NCI-H2171 treated with DMSO at 0.1 percent for 48 hours (cell line): Measurements from ENCODE around the gene SRRD.
A peak's percentile ranks its signal among the peaks of the same experiment; 100 is the strongest.

ENCODE experiments used
- DNase-seq: peaks from one replicate; lab custom pipeline; 2025; lab: John Stamatoyannopoulos, UW

The SRRD gene

DNA sequence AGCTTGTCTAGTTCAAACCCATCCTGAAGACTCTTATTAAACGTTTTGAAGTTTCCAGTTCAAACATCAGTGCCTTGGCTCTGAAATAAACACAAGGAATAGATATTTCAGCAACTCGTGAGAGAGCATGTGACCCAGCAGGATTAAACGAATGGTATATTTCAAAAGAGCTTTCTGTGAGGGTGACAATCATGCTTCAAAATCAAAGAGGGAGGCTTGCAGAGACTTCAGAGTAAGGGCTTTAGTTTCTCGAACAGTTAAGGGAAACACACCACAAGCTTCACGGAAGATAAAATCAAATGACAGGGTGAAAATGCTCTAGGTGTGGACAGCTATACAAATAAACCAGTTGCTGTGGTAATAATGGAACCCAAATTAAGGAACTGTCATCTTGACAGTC is 1.5 kb upstream of the SRRD start:
- no peak for DNase-seq

DNA sequence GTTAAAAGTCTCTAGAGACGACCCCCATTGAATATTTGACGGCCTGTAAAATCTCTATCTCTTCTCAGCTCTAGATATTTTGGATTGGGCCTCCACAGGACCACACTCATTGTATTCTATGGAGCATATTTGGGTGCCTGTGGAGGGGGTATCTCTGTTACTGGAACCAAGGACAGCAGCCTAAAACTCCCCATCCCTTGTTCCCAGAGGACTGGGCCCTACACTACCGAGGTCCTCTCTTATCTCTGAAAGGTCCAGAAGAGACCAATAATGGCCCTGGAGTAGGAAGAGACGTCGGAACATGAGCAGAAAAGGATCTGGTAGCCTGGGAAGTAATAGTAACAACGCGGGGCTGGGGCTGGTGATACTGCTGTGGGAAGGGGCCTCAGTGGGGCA is 636 bp upstream of the SRRD start:
- no peak for DNase-seq

DNA sequence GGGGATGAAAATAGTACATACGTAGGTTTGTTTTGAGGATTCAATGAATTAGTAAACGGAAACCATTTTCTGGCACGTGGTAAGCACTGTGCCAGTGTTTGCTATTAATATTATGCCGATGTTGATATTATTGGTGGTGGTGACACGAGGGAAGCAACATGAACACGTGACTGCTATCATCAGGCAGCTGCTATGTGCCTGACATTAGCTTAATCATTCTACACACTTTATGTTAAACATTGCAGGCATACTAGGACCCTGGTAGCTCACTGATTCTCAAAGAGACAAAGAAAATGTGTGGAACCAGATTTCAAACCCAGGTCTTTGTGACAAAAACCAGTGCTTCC is 656 bp downstream of the SRRD start:
- DNase-seq: no peak

DNA sequence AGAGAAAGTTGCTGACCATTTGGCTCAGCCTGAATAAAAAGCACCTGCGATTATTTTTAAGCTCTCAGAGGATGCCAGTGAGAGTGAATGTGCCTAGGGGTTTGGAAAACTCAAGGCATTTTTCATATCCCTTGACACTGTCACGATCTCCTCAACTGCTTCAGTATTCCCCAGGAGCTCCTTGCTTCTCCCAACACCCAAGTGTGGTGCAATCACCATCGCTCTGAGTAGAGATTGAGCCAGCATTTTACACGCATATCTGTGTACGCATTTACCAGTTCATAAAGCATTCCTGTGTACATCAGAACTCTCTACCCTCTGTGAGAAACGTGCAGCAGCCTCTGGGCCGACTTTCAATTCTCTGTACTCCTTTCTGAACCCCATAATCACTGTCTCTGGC is 1.3 kb downstream of the SRRD start:
- DNase-seq: no peak

DNA sequence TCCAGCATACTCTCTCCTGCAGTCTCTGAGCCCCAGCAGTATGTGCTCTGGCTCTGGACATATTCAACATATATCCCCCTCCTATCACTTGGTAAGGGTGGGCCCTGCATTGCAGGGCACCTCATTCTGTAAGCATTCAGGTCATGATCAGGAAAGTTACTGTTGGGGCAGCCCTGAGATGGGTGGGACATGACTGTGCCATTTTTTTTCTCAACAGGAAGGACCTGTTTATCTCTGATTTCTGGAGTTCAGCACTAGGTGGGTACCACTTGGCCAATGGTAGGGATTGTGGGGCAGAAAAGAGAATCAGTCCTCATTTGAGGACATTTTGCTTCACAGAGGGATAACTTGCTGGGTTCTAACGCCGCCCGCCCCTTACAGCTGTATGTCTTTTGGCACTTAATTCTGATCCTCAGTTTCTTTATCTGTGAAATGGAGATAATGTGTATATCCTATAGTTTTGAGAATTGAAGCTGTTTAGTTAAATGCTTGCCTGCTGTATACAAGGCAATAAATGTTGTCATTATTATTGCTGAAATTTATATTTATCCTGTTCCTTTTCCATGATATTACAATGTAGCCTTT is 2.2 kb downstream of the SRRD start:
- no peak for DNase-seq

DNA sequence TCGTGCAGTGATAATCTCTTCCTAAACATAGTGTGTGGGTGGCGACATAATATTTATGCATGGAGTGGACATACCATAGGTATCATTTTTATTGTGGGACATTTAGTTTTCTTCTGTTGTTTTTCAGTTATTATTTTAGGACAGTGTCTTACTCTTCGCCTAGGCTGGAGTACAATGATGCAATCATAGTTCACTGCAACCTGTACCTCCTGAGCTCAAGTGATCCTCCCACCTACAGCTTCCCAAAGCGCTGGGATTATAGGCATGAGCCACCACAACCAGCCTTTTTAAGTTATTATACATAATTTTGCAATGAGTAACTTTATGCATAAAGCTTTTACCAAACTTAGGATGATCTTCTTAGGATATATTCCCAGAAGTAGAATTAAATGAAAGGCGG is 2.7 kb downstream of the SRRD start:
- no peak for DNase-seq

DNA sequence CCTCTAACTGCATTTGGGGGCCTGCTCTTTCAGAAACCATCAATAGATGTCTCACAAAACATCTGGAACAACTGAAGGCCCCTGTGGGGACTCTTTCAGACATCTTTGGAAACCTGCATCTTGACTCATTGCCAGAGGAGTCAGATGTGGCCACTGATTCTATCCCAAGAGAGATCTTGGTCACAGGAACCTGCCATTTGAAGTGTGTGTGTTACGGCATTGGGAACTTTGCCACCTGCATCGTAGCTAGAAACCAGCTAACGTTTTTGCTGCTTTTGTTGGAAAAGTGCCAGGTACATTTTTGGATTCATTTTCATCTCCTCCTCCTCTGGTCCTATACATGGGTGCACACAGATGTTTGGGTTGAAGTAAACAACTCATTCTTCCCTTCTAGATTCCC is 4.3 kb downstream of the SRRD start:
- DNase-seq: peak; percentile 6

DNA sequence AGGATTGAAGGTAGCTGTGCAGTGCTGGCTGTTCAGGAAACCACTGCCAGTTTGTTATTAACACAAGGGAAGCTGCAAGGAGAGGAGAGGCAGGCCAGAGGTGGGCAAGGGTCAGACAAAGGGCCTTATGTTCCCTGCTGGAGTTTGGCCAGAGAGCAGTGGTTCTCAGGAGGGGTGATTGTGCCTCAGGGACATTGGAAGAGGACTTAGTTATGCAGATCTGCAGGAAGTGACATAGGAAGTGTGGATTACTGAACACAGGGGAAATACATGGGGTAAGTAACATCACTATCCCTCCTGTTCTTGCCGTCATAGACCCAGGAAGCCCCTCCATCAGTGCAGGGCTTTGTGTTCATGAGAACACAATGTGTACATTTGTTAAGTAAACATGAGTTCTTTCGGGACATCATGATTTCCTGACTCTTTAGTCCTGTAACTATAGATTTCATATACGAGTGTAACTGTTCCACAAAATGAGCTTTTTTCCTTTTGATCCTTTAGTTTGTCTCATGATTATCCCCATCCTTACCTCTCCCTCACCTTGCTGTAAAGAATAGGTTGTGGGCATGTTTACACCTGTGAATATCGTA is 5.9 kb downstream of the SRRD start:
- DNase-seq: no peak

DNA sequence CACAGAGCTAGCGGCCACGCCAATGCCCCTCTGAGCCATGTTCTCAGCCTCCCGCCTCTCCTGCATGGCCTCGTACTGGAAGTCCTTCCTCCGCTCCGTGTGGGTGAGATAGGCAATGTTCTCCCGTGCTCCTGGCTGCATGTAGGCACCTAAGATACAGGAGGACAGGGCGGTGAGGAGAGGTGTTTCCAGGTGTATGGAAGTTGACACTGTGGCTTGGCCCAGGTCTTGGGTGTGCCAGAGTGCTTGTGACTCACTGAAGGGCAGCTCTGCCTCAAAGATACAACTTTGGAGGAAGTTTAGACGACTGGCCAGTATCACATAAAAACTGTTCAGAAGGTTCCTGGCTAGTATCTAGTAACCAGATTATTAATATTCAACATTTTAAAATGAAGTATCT is 8.5 kb downstream of the SRRD start:
- DNase-seq: no peak

DNA sequence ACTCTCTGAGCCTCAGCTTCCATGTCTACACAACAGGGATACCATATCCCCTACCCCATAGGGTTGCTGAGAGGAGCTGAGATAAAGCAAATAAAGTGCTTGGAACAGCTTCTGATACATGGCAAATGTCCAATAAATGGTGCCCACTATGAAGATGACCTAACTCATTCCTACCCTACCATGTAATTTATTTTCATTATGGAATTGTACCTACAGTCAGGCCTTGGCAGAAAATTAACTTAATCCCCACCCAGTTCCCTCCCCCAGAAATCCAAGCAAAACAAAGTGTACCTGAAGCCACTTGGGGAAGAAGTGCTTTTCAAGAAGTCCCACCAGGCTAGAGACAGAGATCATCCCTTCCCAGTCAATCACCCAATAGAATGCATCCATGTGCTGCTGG is 10.8 kb downstream of the SRRD start:
- no peak for DNase-seq

DNA sequence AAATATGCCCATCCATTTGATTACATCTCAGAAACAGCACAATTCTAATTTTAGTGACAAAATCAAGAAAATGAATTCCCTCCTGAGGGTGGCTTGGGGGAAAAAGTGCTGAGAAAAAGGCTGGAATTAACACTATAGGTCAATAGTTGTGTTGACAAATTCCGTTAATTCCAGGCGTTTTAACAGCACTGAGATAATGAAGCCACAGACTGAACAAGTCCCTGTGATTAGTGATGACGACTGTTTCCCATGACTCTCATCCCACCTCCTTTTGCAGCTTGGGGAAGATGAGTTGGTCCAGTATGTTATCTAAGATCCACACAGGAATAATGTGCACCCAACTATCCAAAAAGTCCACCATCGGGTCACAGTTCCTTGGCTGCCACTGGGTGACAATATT is 12.8 kb downstream of the SRRD start:
- DNase-seq: no peak

DNA sequence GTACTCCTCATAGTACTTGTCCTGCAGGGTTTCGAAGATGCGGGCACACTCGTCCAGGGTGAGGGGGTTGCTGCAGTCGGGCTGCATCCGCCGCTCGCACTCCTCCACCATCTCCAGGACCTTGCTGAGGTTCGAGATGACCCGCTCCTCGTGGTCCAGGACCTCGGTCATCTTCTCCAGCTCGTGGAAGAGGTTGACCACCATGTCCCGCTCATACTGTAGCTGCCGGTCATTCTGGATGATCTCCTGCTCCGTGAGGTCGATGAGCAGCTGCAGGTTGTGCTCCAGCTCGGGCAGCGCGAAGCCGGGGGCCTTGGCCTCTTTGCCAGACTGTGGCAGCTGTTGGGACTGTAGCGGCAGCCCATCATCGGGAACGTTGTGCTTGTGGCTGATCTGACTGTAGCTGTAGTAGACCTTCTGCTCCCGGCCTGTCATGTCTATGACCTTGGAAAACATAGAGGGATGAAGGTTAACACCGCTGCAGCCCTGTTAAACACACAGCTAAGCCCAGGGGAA is 15.6 kb downstream of the SRRD start:
- no peak for DNase-seq

DNA sequence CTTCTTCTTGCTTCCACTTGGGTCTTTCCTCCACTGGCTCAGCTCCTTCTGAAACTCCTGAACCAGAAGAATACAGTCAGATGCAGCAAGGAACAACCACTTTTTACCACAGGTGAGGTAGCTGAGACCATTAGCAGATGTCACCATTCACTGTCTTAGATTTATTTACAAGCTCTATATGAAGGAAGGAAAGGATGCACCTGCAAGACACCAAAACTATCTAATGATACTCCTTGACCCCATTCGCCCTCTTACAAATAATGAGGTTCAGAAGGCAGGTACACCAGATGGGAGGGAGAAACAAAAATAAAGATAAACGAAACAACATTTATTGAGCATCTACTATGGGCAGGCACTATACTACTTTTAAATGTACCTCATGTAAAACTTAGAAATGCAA is 18.3 kb downstream of the SRRD start:
- no peak for DNase-seq

DNA sequence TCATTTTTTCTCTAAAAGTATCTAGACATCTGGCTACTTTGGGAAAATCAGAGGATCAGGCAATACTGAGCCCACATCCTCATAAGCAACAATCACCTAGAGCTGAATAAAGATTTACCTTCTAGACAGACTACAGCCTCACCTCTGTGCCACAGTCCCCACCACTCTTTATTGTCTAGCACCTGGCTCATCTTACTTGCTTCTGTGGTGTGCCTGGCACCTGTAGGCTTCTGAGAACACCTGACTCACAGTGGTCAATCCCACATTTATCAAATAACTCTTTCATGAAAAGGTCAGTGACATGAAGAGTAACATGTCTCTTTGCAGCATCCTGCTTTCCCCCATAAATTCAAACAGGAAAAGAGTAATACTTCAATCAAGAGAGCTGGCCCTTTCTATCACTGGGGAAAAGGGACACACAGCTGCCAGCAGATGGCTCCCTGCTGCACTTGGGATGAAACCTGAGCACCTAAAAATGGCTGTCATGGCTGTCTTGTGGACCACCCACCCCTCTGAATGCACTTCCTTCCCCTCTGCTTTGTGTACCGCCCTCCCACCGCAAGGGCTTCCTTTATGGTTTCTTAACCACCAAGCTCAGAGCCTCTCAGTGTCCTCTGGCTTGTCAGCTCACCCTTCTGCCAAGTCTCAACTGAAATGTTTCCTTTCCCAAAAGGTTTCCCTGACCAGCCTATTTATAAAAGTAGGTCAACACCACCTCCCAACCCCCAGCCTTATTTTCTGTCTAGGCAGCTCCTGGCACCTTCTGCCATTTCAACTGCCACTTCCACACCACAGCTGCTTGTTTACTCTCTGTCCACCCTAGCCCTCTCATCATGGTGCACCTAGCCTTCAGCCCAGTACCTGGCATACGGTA is 19.2 kb downstream of the SRRD start:
- DNase-seq: peak; percentile 35

DNA sequence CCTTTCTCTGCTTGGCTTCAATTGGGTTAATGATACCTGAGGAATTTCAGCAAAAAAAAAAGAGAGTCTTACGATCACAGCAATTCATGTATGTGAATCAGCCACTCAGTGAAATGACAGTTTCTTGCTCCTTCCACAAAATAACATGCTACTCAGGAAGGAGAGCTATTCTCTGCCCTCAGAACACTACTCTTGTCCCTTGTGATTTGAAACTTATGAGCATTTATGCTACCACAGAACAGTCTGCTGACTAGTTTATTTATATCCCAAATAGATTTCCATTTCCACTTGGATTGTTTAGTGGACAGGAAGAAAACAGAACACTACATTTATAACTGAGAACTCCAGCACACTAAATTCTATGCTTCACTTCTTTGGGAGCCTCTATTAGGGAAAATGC is 20.1 kb downstream of the SRRD start:
- no peak for DNase-seq

DNA sequence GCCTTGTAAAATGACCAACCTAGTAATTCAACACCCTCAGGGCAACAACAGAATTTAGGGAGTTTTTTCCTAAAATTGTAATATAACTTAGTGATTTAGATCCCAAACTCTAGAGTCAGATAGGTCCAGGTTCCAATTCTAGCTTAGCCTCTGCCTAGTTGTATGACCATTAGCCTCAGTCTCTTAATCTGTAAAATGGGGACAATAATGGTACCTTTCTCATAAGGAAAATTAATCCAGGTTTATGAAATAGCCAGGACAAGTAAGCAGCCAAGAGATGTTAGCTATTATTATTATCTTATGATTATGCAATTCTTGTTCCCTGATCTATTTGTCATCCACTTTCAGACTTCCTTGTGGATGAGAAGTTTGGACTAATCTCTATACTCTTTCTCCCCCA is 24.5 kb downstream of the SRRD start:
- no peak for DNase-seq

DNA sequence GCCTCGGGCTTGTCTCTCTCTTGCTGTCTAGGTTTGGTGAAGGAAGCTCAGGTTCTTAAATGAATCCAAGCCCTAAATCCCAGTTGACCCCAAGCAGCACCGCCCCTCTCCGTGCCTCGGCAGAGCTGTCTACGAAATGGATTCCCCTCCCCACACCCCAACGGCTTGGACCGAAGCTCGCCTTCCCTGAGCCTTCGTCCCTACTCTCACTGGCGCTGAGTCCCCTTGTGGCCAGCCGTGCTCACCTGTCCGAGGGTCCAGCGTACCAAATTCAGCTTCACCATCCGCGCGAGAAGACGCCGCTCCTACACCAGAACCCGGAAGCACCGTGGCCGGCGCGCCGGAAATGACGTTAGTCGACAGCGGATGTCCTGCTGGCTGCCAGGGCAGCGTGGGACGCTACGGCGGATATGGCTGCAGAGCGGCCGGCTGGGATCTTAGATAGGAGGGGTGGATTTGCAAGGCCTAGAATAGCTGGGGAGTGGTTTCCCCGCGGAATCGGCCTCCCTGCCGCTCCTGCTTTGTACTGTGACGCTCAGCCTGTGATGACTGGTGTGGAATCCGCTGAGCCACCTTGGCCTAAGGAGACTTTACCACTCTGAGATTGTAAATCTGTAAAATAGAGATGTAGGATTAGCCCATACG is 28.6 kb downstream of the SRRD start, which contains the start of gene TFIP11:
Gene TFIP11 (minus strand): TSS at position 325 of the 645 bp plus-strand sequence. CDS start 2,201 bp downstream, outside the sequence.
- DNase-seq: peak; percentile 91

DNA sequence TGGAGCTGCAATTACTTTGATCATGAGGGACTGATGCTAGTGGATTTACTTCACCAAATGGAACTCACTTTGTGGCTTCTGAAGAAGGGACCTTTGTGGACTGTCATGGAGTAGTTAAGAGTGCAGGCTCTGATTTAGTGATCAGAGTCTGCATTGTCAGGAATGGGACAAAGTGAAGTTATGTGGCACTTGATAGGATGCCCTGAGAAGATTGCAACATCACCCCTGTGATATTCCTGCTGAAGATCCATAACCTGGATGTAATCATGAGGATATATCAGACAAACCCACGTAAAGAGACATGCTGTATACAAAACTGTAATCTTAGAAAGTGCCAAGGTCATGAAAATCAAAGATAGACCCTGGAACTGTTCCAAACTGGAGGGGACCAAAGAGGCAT is 30.2 kb downstream of the SRRD start:
- no peak for DNase-seq

DNA sequence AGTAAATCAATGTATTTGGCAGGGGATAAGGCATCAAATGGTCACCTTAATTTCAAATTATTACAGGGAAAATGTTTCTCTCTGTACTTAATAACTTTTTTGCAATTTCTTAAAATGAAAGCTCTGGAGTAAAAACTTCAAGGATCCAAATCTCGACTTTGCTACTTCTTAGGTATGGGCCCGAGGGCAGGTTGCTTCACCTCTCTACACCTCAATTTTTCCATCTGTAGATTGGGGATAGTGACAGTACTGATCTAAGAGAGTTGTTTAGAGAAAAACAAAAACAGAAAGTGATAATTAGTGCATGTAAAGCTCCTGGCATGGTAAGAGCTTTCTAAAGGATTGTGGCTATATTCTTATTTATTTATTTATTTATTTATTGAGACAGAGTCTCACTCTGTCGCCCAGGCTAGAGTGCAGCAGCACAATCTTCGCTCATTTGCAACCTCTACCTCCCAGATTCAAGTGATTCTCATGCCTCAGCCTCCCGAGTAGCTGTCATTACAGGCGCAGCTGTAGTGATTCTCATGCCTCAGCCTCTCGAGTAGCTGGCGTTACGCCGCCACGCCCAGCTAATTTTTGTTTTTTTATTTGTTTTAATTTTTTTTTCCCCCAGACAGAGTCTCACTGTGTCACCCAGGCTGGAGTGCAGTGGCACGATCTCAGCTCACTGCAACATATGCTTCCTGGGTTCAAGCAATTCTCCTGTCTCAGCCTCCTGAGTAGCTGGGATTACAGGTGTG is 30.9 kb downstream of the SRRD start:
- DNase-seq: no peak

DNA sequence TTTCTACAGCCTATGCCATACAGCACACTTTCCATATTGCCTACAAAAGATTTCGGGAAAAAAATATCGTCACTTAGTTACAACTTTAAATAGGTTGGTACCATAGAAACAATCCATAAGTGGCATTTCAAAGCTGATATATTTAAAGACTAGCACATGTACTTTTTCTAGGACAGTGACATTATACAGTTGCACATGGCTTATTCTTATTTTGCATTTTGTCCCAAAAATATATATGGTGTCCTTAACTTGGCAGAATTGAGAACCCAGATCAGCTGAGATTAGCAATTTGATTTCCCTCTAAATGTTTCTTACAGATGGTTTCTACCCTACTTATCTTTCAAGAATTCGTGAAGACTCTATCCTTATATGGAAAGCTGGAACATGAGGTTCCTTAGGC is 32.3 kb downstream of the SRRD start:
- DNase-seq: no peak

DNA sequence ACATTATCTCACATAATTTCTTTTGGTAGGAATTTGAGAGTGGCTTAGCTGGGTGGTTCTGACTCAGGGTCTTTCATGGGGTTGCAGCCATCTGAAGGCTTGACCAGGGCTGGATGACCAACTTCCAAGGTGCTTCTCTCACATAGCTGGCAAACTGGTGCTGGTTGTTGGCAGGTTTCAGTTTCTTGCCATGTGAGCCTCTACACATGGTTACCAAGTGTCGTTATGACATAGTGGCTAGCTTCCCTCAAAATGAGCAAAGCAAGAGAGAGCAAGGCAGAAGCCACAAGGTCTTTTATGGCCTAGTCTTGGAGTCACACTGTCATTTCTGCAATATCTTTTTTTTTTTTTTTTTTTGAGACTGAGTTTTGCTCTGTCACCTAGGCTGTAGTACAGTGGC is 32.8 kb downstream of the SRRD start:
- no peak for DNase-seq

DNA sequence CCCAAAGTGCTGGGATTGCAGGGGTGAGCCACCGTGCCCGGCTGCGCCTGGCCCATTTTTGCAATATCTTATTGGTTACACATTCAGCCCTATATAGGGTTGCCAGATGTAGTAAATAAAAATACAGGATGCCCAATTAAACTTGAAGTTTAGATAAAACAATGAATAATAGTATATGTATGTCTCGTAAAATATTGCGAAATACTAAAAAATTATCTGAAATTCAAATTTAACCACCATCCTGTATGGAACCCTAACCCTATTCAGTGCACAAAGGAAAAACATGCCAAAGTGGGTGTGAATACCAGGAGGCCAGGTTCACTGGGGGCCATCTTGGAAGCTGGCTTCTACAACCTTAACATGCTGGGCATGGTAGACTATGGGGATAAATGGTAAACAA is 33.8 kb downstream of the SRRD start:
- DNase-seq: no peak
